Measurements from ENCODE around the gene PRKCA.

Gene PRKCA

GRCh38 chr17:66310528-66311148, 8.2 kb downstream of the PRKCA start:
- no peak for DNase-seq (ENCODE audit: low spot score)
- Histone ChIP-seq H3K4me3 (no peak overlapping the region), H3K27ac (no peak overlapping the region)
- TF ChIP-seq, protein P1, sequence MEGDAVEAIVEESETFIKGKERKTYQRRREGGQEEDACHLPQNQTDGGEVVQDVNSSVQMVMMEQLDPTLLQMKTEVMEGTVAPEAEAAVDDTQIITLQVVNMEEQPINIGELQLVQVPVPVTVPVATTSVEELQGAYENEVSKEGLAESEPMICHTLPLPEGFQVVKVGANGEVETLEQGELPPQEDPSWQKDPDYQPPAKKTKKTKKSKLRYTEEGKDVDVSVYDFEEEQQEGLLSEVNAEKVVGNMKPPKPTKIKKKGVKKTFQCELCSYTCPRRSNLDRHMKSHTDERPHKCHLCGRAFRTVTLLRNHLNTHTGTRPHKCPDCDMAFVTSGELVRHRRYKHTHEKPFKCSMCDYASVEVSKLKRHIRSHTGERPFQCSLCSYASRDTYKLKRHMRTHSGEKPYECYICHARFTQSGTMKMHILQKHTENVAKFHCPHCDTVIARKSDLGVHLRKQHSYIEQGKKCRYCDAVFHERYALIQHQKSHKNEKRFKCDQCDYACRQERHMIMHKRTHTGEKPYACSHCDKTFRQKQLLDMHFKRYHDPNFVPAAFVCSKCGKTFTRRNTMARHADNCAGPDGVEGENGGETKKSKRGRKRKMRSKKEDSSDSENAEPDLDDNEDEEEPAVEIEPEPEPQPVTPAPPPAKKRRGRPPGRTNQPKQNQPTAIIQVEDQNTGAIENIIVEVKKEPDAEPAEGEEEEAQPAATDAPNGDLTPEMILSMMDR (IDR thresholded peaks at IDR 0.05): no peak

GRCh38 chr17:66312912-66313311, 10.5 kb downstream of the PRKCA start:
- TF ChIP-seq, protein P1 (IDR thresholded peaks at IDR 0.05): no peak
- Histone ChIP-seq H3K4me3 (no peak overlapping the region), H3K27ac (no peak overlapping the region)
- no peak for DNase-seq (ENCODE audit: low spot score)

DNA sequence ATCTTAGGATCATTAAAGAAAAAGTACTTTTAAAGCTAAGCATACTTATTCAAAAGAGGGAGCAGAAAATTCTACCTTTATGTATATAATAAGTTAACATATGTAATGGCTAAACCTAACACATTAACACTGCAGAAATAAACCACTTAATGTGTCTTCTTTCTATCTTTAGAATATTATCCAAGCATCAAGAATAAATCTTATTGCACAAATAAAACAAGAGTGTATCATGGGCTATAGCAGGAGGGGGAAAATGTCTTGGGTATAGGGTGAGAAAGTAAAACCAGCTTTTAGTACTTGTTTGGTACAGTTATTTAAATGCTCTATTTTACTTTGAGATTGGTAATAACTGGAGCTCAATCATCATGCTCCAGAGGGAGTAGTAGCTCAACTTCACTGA, 10.9 kb downstream of the PRKCA start:
- DNase-seq (ENCODE audit: low spot score): no peak
- H3K27ac ChIP-seq: no peak overlapping the region
- TF ChIP-seq, protein P1 (IDR thresholded peaks at IDR 0.05): no peak
- no peak overlapping the region for H3K4me3 ChIP-seq

GRCh38 chr17:66313995-66314659, 11.7 kb downstream of the PRKCA start:
- DNase-seq (ENCODE audit: low spot score): no peak
- TF ChIP-seq, protein P1 (IDR thresholded peaks at IDR 0.05): no peak
- Histone ChIP-seq H3K4me3 (no peak overlapping the region), H3K27ac (no peak overlapping the region)

DNA sequence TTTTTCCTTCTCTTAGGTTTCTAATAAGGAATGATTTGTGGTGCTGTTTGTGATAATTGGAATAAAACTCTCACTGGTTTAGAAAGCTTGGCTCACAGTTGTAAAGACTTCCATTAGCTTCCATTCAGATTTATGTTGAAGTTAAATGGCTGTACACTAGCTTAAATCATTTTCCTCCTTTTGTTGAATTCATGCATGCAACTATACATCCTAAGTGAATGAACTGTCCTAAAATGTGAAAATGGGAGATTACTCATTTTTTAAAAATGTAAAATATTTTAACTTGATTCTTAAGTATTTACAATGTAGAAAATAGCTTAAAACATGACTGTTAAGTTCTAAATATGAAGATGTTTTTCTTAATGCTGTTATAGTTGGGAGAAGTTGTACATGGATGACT, 15.2 kb downstream of the PRKCA start:
- DNase-seq (ENCODE audit: low spot score): no peak

GRCh38 chr17:66319226-66319625, 16.8 kb downstream of the PRKCA start:
- DNase-seq (ENCODE audit: low spot score): no peak
- H3K27ac ChIP-seq: no peak overlapping the region

More for the DNA sequence above, 15.2 kb downstream of the PRKCA start:
- TF ChIP-seq, protein P1 (IDR thresholded peaks at IDR 0.05): no peak
- Histone ChIP-seq H3K27ac (no peak overlapping the region), H3K4me3 (no peak overlapping the region)

More at GRCh38 chr17:66319226-66319625, 16.8 kb downstream of the PRKCA start:
- TF ChIP-seq, protein P1 (IDR thresholded peaks at IDR 0.05): no peak
- H3K4me3 ChIP-seq: no peak overlapping the region
